ENCODE results near the gene AQP1.

The AQP1 gene

DNA sequence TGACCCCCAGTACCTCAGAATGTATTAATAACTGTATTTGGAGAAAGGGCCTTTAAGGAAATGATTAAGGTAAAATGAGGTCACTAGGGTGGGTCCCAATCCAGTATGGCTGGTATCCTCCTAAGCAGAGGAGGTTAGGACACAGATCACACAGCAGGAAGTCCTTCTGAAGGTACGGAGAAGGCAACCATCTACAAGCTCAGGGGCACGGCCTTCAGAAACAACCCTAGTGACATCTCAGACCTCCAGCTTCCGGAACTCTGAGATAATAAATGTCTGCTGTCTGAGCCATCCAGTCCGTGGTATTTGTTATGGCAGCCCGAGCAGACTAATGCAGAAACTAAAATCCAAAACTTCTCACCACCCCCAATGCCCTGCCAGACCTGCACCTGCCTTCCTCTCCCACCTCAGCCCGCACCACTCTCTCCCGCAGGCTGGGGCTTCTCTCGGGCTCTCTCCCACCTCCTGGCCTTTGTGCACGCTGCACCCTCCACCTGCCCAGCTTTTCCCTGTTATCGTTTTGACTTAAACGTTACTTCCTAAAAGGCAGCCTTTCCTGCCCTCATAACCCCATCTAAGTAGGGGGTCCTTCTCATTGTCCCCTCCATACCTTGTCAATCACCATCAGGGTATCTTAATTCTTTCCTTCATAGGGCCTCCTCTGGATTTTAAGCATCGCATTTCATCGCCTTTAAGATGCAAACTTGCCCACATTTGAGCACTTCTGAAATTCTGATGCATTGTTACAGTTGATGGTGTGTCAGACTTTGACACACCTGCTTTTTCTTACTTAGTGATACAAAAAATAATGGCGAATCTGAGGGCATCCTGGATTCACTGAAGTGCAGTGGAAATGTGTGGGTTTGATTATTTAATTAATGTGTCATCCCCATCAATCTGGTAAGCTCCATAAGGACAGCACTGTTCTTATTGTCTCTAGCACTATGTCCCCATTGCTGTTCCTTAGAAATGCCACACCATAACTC, 32.2 kb upstream of the AQP1 start:
- Mint-ChIP-seq H3K4me1 (peaks cover 55% of the 10 kb centered on the region), H3K27ac (peak overlapping the region; percentile 23), H3K4me3 (no peak overlapping the region), H3K36me3 (ENCODE audit: low read depth) (peaks cover 19% of the 10 kb centered on the region), H3K9me3 (peaks cover 7% of the 10 kb centered on the region), H3K27me3 (ENCODE audit: low read depth, poor library complexity) (peaks cover 4% of the 10 kb centered on the region)
- DNase-seq: no peak
- TF ChIP-seq, protein P1, sequence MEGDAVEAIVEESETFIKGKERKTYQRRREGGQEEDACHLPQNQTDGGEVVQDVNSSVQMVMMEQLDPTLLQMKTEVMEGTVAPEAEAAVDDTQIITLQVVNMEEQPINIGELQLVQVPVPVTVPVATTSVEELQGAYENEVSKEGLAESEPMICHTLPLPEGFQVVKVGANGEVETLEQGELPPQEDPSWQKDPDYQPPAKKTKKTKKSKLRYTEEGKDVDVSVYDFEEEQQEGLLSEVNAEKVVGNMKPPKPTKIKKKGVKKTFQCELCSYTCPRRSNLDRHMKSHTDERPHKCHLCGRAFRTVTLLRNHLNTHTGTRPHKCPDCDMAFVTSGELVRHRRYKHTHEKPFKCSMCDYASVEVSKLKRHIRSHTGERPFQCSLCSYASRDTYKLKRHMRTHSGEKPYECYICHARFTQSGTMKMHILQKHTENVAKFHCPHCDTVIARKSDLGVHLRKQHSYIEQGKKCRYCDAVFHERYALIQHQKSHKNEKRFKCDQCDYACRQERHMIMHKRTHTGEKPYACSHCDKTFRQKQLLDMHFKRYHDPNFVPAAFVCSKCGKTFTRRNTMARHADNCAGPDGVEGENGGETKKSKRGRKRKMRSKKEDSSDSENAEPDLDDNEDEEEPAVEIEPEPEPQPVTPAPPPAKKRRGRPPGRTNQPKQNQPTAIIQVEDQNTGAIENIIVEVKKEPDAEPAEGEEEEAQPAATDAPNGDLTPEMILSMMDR (IDR thresholded peaks at IDR 0.05): no peak

DNA sequence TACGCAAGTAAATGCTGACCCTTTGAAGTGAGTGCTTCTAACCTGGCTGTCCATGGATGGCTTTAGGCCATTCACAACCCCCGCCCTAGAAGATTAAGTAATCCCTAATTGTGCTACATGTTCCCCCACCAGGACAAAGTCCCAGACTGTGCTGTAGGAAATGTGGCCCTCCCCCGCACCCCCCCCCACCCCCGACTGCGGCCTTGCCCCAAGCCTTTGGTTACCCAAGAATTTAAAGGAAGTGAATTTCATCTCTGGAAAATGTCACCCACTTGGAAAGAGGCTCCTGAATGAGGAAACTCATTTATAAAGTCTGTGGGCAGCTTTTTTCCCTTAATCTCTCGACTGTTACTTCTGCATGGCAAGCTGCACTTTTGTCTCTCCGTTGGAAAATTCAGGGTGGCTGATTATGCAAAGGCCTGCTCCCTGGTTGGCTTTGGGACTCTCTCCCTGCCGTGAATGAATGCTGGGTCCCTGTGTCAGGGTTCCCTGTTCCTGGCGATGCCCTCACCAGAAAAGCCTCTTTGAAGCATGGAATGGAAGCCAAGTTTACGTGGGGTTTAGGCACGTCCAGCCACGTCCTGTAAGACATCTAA, 31.4 kb upstream of the AQP1 start:
- peaks cover 2% of the 10 kb centered on the region for H3K9me3 Mint-ChIP-seq
- TF ChIP-seq, protein P1 (IDR thresholded peaks at IDR 0.05): no peak
- DNase-seq: no peak
- H3K36me3 Mint-ChIP-seq (ENCODE audit: low read depth): peaks cover 11% of the 10 kb centered on the region
- H3K27me3 Mint-ChIP-seq (ENCODE audit: low read depth, poor library complexity): peaks cover 4% of the 10 kb centered on the region
- no peak overlapping the region for H3K4me3 Mint-ChIP-seq
- H3K27ac Mint-ChIP-seq: peak overlapping the region; percentile 24
- peaks cover 60% of the 10 kb centered on the region for H3K4me1 Mint-ChIP-seq

DNA sequence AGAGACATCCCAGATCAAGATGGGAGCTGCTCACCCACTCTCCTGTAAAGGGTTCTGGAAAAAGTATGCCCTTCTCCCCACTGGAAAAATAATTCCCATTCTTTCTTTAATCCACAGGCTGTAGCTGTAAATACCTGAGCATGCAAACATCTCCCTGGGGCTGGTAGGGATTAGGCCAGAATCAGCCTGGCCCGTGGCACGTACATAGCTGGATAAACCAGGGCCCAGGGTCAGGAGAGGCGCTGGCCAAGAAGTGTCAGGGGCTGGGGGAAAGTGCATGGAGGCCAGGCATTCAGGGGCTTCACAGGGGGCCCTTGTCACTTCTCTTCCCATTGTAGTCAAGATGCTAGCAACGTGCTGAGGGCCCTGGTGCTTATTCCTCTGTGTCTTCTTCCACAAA, 30.7 kb upstream of the AQP1 start:
- Mint-ChIP-seq H3K4me3 (no peak overlapping the region), H3K27ac (no peak overlapping the region), H3K9me3 (no peaks in the 10 kb centered on the region), H3K36me3 (ENCODE audit: low read depth) (peaks cover 4% of the 10 kb centered on the region), H3K4me1 (peaks cover 61% of the 10 kb centered on the region), H3K27me3 (ENCODE audit: low read depth, poor library complexity) (peaks cover 4% of the 10 kb centered on the region)
- TF ChIP-seq, protein P1 (IDR thresholded peaks at IDR 0.05): no peak
- no peak for DNase-seq

DNA sequence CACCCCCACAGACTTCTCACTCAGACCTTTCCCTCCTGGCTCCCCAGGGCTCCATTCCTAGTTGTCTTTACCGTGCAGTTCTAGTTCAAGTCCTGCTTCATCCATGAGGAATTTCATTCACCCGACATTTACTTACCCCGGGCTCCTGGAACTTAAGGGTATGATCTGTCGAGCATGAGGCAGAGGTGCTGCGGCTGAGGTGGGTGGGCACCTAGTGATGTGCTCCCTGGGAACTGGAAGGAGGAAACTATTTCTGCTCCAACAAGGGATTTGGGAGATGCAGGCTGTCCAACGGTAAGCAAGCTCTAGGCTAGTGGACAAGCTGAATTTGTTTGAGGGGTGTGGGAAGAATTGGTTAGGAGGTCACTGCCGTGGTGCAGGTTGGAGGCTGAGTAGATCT, 30.2 kb upstream of the AQP1 start:
- no peak for DNase-seq
- Mint-ChIP-seq H3K36me3 (ENCODE audit: low read depth) (no peaks in the 10 kb centered on the region), H3K9me3 (no peaks in the 10 kb centered on the region), H3K4me1 (peaks cover 66% of the 10 kb centered on the region), H3K27me3 (ENCODE audit: low read depth, poor library complexity) (peaks cover 4% of the 10 kb centered on the region), H3K27ac (no peak overlapping the region), H3K4me3 (no peak overlapping the region)
- TF ChIP-seq, protein P1 (IDR thresholded peaks at IDR 0.05): no peak

DNA sequence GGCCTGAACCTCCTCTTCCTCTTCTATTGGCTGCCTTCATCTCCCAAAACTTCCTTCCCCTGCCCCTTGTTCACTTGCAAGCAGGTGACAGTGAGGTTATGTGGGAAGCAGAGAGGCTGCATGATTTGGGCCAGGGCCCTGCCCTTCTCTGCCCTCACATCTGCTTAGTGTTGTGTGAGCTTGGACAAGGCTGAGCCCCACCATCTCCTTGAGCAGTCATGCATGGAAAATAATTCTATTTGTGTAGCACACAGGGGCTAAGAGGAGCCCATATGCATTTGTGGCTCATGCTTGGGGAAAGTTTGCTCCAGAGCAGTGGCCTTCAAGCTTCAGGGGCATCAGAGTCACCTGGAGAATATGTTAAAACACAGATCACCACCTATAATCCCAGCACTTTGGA, 26.8 kb upstream of the AQP1 start:
- Mint-ChIP-seq H3K9me3 (no peaks in the 10 kb centered on the region), H3K27me3 (ENCODE audit: low read depth, poor library complexity) (no peaks in the 10 kb centered on the region), H3K4me3 (no peak overlapping the region), H3K36me3 (ENCODE audit: low read depth) (peaks cover 1% of the 10 kb centered on the region), H3K4me1 (peaks cover 77% of the 10 kb centered on the region), H3K27ac (no peak overlapping the region)
- no peak for DNase-seq
- TF ChIP-seq, protein P1 (IDR thresholded peaks at IDR 0.05): no peak
